ENCODE results near the gene ARMC2.

ARMC2 gene

GRCh38 chr6:108982154-108983113 lies 134.2 kb downstream of the ARMC2 start:
- no peaks in the 10 kb centered on the region for H3K27me3 ChIP-seq (ENCODE audit: low read length)
- TF ChIP-seq EZH2phosphoT487 (conservative IDR thresholded peaks at IDR 0.05; ENCODE audit: low read length) (no peak), CTCF (IDR thresholded peaks at IDR 0.05; ENCODE audit: insufficient read depth, low read length, poor library complexity, severe bottlenecking) (no peak)
- H3F3A ChIP-seq (ENCODE audit: insufficient read depth) = no peaks in the 10 kb centered on the region
- no peak overlapping the region for H3K4me2 ChIP-seq (ENCODE audit: low read depth, low read length, poor library complexity, severe bottlenecking)
- H3K4me3 ChIP-seq (ENCODE audit: insufficient read depth, low read length, poor library complexity, severe bottlenecking) = no peak overlapping the region
- no peak overlapping the region for H3K27ac ChIP-seq (ENCODE audit: low read depth, low read length)
- H2AFZ ChIP-seq (ENCODE audit: low read depth, low read length, severe bottlenecking) = no peak overlapping the region
- no peaks in the 10 kb centered on the region for H4K20me1 ChIP-seq (ENCODE audit: low read depth, low read length)
- no peaks in the 10 kb centered on the region for H3K9me3 ChIP-seq (ENCODE audit: insufficient read depth, low read length)
- no peaks in the 10 kb centered on the region for H3K36me3 ChIP-seq (ENCODE audit: low read length)
- no peaks in the 10 kb centered on the region for H3K9me2 ChIP-seq (replicated peaks; ENCODE audit: insufficient read depth, low read length)
- no peak overlapping the region for H3K9ac ChIP-seq (ENCODE audit: low read length)
- H3K79me2 ChIP-seq (ENCODE audit: insufficient read depth, low read length) = no peaks in the 10 kb centered on the region

- Histone ChIP-seq H3K9me3 (ENCODE audit: insufficient read depth, low read length) (no peaks in the 10 kb centered on the region), H3K79me2 (ENCODE audit: insufficient read depth, low read length) (no peaks in the 10 kb centered on the region), H2AFZ (ENCODE audit: low read depth, low read length, severe bottlenecking) (no peak overlapping the region), H3K9ac (ENCODE audit: low read length) (no peak overlapping the region), H3K36me3 (ENCODE audit: low read length) (no peaks in the 10 kb centered on the region), H4K20me1 (ENCODE audit: low read depth, low read length) (no peaks in the 10 kb centered on the region), H3K27ac (ENCODE audit: low read depth, low read length) (no peak overlapping the region), H3F3A (ENCODE audit: insufficient read depth) (no peaks in the 10 kb centered on the region), H3K27me3 (ENCODE audit: low read length) (no peaks in the 10 kb centered on the region), H3K9me2 (replicated peaks; ENCODE audit: insufficient read depth, low read length) (no peaks in the 10 kb centered on the region), H3K4me3 (ENCODE audit: insufficient read depth, low read length, poor library complexity, severe bottlenecking) (no peak overlapping the region), H3K4me2 (ENCODE audit: low read depth, low read length, poor library complexity, severe bottlenecking) (no peak overlapping the region)
- no peak for TF ChIP-seq CTCF (IDR thresholded peaks at IDR 0.05; ENCODE audit: insufficient read depth, low read length, poor library complexity, severe bottlenecking)
- no peak for TF ChIP-seq EZH2phosphoT487 (conservative IDR thresholded peaks at IDR 0.05; ENCODE audit: low read length)
These were observed 134.9 kb downstream of the ARMC2 start for GRCh38 chr6:108983151-108983550.

DNA sequence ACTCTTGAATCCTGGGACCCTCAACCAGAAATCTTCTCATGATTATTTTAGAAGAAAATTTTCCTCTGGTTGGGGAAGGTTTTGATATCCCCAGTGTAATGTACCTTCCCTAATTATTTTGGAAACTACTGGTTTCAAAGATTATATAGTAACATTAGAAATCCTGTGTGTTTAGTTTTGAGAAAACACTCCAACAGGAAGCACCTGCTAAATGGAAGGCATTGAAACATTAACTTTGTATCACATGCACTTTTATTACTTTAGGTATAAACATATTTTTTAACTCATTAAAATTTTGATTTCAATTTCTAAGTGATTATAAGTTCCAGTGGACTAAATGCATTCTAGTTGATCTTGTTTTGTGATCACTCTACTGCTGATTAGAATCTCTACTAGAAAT lies 137.1 kb downstream of the ARMC2 start:
- Histone ChIP-seq H3K9ac (ENCODE audit: low read length) (no peak overlapping the region), H3K79me2 (ENCODE audit: insufficient read depth, low read length) (no peaks in the 10 kb centered on the region), H3K36me3 (ENCODE audit: low read length) (no peaks in the 10 kb centered on the region), H3K27me3 (ENCODE audit: low read length) (no peaks in the 10 kb centered on the region), H3K4me2 (ENCODE audit: low read depth, low read length, poor library complexity, severe bottlenecking) (no peak overlapping the region), H3K27ac (ENCODE audit: low read depth, low read length) (no peak overlapping the region), H3F3A (ENCODE audit: insufficient read depth) (no peaks in the 10 kb centered on the region), H3K9me3 (ENCODE audit: insufficient read depth, low read length) (no peaks in the 10 kb centered on the region), H2AFZ (ENCODE audit: low read depth, low read length, severe bottlenecking) (no peak overlapping the region), H3K9me2 (replicated peaks; ENCODE audit: insufficient read depth, low read length) (no peaks in the 10 kb centered on the region), H4K20me1 (ENCODE audit: low read depth, low read length) (no peaks in the 10 kb centered on the region), H3K4me3 (ENCODE audit: insufficient read depth, low read length, poor library complexity, severe bottlenecking) (no peak overlapping the region)
- TF ChIP-seq CTCF (IDR thresholded peaks at IDR 0.05; ENCODE audit: insufficient read depth, low read length, poor library complexity, severe bottlenecking) (no peak), EZH2phosphoT487 (conservative IDR thresholded peaks at IDR 0.05; ENCODE audit: low read length) (no peak)
